HG03439 (cell line): ENCODE data around the gene MS4A15.
A peak's percentile ranks its signal among the peaks of the same experiment; 100 is the strongest.

Experiments
- ATAC-seq: cut with Tn5 transposase; IDR thresholded peaks from one replicate; pipeline ENCODE4 v1.9.1; 2021; ENCODE audit warnings: mild to moderate bottlenecking, moderate library complexity; ENCODE audit not compliant: unreplicated experiment

The MS4A15 gene

DNA sequence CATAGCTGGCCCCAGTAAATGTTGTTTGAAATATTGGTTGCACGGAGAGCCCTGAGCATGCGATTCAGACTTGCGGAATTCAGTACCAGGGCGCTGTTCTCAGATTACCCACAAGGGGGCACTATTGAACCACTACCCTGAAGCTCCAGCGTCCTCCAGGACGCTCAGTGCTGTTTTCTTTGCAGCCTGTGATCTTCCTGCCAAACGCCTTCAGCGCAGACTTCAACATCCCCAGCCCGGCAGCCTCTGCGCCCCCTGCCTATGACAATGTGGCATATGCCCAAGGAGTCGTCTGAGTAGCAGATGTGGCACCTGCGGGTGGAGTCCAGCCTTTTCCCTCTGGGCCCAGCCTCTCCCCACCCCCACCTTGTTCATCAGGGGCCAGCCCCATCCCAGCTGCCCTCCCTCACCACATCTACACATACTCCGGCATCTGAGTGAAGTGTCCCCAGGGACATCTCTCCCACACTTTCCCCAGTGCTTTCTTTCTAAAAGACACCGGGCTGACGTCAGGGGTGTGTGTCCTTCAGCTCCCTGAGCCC lies 18.8 kb downstream of the MS4A15 start:
- ATAC-seq = peak; percentile 77

DNA sequence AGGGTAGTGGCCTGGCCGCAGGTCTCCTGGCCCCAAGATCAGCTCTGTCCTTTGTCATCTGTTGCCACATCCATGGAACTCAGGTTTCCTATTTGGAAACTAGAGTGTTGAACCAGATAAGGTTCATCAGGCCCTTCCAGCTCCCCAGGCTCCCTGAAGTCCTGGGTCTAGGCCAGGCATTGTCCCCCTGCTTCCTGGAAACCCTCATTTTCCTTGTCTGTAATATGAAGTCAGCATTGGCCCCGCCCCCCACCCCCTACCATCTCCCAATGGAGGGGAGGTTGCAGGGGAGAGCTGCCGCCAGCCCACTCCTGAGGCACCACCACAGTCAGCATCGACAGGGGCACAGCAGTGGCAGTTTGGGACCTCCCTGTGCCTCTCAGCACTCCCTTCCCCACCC lies 19.5 kb downstream of the MS4A15 start:
- ATAC-seq = no peak

DNA sequence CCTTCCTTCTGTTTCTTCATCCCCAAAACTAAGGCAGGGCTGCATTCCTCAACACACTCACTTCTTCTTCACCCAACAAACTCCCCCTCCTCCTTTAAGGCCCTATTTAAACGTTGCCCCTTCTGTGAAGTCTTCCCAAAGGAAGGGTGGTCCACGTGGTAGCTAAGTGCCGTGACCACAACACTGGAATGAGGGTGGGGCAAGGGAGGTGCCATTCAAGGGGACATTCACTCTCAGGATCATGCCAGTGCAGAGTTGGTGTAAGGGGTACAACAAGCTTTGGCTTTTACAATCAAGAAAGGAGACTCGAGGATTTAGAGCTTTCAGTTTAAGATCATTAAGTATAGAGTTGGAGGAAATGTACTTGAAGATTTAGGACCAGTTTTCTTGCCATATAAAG lies 20.4 kb downstream of the MS4A15 start:
- ATAC-seq = no peak

- ATAC-seq = no peak
Measured at GRCh38 chr11:60777572-60777971, 20.9 kb downstream of the MS4A15 start.

DNA sequence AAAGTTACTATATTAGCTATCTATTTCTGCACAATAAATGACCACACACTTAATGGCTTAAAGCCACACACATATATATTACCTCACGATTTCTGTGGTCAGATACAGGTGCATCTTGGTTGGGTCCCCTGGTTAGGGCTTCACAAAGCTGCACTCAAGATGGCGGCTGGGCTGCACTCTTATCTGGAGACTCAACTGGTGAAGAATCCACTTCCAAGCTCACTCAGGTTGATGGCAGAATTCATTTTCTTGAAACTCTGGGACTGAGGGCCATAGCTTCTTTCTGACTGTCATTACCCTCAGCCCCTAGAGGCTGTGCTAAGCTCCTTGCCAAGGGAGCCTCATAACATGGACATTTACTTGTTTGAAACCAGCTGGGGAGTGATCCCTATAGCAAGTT lies 23.4 kb downstream of the MS4A15 start:
- ATAC-seq = no peak

DNA sequence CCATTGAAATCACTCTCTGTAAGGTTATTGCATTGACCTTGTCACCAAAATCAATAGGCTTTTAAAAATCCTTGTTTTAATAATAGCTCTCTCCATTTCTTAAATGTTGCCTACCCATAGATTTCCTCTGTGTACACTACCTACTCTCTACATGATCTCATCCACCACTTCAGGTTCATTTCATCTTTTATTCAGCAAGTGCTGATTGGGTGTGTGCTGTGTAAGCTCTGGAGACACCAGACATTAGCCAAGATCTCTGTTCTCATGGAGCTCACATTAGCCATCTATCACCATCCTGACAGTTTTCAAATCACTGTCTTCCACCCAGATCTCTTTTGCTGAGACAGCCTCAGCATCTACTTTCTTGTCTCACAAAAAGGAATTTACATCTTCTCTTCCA lies 24.1 kb downstream of the MS4A15 start:
- ATAC-seq = no peak

DNA sequence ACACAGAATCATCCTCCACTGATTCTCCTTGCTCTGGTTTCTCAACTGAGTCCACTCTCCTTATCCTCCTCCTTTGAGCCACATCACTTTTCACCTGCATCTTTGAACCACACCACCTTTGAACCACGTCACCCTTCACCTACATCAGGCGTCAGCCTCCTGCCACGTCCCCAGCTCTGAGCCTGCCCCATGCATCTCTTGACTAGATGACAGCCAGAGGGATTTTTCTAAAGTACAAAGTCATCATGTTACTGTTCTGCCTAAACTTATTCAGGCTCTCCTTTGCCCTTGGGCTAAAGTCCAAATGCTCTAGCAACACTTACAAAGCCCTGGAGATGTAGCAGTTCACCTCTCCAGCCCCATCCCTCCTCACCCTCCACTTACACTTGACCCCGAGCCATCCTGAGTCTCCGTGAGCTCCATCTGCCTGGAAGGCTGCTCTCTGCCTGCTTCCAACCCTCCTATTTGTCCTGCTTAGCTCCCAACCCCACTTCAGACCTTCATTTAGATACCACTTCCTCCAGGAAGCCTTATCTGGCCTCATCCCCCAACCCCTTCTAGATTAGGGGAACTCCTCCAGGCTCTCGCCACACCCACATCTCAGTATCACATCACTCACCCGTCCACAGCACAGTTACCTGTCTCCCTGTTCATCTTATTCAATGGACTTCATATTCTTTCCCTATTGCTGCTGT lies 24.8 kb downstream of the MS4A15 start:
- no peak for ATAC-seq

DNA sequence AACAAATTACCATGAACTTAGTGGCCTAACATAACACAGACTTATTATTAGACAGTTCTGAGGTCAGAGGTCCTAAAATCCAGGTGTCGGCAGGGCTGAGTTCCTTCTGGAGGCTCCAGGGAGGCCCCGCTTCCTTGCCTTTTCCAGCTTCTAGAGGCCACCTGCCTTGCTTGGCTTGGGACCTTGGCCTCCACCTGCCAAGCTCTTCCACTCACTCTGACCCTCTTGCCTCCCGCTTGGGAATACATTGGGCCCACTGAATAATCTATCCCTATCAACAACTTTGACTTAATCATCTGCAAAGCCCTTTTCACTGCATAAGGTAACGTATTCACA lies 25.3 kb downstream of the MS4A15 start:
- no peak for ATAC-seq

GRCh38 chr11:60782393-60783140 lies 25.9 kb downstream of the MS4A15 start:
- no peak for ATAC-seq

DNA sequence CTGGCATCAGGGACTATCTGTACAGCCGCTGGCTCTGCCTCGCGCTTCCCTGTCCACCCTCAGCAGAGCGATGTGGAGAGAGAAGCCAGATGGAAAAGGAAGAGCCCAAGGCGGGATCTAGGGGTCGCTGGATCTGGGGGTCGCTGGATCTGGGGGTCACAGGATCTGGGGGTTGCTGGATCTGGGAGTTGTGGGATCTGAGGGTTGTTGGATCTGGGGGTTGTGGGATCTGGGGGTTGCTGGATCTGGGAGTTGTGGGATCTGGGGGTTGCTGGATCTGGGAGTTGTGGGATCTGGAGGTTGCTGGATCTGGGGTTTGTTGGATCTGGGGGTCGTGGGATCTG lies 26.4 kb downstream of the MS4A15 start:
- no peak for ATAC-seq

DNA sequence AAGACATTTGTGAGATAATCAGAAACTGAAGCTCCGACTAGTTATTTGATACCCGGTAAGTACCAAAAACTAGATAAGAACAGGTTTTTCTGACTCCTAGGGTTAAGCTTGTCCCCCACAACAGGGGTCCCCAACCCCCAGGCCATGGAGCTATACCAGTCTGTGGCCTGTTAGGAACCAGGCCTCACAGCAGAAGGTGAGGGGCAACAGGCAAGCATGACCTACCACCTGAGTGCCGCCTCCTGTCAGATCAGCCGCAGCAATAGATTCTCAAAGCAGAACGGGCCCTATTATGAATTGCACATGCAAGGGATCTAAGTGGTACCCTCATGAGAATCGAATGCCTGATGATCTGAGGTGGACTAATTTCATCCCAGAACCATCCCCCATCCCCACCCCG lies 27.2 kb downstream of the MS4A15 start:
- ATAC-seq = no peak

DNA sequence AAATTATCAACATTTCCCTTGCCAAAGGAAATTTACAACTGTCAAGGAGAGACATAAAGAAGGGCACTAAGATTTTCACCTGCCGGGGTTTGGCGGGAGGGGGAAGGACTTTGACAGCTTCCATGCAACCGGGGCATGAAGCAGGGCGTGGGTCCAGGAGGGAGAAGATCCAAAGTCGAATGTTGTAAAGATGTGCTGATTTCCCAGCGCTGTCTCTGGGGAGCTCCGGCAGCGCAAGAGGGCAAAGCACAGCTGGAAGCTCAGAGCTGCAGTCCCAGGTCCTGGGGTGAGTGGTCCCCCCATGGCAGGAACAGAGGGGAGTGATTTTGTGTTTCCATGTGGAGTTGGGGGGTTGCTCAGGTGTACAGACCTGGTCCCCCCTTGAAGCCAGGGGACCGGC lies 28.5 kb downstream of the MS4A15 start, which contains the start of gene MS4A10:
TSS of gene MS4A10 (plus strand) at position 198 of the 400 bp plus-strand sequence. CDS start 5,003 bp downstream, outside the sequence.
- no peak for ATAC-seq

DNA sequence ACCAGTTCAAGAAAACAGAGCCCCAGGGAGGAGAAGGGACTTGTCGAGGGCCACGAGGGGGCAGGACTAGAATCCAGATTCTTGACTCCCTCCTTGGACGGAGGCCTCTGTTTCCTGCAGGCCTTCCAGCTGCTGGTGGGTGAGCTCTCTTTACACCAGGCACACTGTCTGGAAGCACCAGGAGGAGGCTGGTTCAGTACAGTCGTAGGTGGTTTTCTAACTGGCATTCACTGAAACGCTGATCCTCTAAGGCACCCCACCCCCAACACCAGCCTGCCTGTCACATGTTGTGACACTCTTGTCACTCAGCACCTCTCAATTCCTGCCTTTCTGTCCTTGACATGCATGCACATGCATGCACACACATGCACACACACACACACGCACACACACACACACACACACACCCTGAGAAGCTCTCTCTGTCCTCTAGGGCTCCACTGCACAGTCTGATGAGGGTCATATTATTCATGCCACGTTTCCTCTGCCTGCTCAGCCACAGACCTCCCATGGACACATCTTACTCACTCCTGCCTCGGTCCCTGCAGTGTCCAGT lies 29.2 kb downstream of the MS4A15 start:
- ATAC-seq = no peak

DNA sequence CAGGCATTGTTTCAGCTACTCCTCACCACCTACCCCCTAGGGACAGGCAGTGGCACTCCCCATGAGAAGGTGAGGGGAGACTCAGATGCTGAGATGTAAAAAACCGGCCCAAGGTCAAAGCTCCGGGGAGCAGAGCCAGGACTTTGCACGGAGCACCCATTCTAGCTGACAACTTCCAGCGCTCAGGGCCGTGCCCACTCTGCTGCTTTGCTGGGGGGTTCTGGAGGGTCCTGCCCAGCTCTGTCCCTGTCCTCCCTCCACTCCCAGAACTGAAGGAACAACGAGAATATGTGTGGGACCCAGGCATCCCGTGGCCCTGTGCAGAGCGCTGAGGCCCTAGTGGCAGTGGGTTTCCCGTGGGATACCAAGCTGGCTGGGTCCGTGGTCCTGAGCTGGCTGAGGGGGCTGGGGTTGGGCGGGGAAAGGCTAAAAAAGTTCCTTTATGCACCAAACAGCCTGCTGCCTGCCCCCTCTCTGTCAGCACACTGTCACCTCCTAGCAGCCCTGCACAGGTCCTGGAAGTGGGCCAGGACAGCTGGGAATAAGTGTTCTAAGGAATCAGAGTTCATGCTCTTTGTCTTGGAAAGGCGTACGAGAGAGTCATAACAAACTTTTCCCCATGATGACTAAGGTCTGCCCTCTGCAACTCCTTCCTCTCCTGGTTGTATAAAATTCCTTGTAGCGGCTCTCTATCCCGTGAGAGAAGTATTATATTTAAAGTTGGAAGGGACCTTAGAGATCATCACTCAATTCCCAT lies 30.3 kb downstream of the MS4A15 start:
- no peak for ATAC-seq

DNA sequence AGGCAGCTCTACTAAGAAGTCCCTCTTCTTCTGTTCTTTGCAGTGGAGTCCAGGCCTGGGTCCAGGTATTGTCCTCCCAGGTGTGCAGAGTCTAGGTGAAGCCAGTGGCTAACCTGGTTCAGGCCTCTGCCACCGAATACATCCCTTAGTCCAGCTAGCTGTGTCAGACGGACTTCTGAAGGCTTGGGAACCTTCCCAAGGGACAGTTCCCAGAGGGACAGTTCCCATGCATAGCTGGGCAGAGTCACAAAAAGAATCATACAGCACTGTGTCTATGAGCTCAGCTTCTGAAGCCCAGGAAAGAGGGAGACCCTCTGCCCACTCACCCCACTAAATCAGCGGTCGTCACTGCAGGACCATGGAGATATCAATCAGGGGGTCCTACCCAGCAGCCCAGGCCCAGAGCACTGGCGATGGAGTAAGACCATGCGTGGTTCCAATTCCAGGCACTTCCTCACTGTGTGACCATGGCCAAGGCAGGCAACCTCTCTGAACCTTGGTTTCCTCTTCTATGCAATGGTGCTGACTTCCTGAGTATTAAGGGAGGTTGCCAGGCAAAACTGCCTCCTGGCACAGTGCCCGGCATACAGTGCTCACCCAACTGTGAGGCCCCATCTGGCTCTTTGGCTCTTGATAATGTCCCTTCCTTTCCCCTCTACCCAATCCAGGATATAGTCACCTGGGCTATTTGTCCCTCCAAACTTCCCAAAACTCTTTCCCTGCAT lies 31.9 kb downstream of the MS4A15 start:
- ATAC-seq = no peak

DNA sequence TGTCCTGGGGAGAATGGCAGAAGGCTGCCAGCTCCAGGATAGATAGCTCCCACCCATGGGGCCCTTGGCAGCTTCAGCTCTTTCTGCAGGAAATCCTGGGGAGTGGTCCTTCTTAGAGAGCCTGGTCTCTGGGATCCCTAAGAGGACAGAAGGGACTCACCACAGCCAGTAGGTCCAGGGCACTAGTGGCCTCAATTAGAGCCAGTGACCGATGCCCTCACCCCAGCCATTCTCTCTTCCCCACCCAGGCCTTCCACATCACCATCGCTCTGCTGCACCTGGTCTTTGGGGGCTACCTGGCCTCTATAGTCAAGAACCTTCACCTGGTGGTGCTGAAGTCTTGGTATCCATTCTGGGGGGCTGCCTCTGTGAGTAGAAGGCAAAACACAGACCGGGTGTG lies 34.1 kb downstream of the MS4A15 start:
- ATAC-seq = no peak

DNA sequence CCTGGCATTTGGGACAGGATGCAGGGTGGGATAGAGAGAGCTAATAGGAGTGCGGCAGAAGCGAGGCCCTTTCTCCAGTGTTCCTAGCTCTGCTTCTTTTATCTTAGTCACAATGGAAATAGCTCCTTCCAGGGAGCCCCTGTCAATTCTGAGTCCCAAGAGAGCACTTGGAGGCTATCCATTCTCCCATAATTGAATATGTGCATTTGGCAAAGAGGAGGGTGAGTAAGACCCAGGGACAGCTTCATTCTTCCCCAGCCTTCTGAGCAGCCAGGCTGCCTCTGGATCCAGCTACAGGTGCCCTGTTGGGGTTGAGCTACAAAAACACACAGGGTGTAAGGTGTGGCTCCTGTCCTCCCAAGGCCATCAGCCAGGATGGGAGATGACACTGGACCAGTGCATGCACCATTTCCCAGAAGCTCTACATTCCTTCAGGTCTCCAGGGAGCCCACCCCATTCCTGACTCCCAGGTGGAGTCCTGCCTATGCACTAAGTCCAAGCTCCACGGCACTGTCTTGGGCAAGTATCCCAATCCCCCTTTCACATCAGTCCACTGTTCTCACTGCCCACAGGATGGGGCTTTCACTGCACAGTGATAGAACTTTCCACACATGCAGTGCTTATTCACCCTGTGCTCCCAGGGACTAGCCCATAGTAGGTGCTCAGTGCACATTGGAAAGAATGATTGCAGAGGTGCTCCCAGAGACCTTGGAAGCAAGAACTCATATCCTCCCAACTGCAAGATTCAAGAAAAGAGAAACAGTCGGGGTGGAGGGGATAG lies 34.7 kb downstream of the MS4A15 start:
- ATAC-seq = no peak

DNA sequence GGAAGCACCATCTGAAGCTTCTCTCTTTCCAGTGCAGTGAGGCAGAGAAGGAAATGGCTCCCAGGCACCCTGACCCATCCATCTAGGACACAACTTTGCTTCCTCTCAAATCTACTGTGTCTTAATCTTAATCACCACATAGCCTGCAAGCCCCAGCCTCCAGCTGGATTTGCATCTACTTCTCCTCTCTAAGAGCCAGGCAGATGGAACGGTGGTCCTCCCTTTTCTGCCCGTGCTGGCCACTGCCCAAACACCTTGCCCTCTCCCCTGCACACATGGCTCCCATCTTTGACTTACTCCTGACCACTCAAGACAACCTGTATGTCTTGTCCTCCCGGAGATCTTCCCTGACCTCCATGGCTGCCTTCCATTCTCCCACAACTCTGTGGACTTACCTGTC lies 35.9 kb downstream of the MS4A15 start:
- ATAC-seq = no peak

- ATAC-seq = no peak
Measured at GRCh38 chr11:60795291-60795690, 38.6 kb downstream of the MS4A15 start.
